ENCODE results near the gene PNRC1.

The PNRC1 gene

GRCh38 chr6:89050155-89050554 lies 30.4 kb upstream of the PNRC1 start:
- no peak for DNase-seq (ENCODE audit: low spot score)
- TF ChIP-seq, protein P1, sequence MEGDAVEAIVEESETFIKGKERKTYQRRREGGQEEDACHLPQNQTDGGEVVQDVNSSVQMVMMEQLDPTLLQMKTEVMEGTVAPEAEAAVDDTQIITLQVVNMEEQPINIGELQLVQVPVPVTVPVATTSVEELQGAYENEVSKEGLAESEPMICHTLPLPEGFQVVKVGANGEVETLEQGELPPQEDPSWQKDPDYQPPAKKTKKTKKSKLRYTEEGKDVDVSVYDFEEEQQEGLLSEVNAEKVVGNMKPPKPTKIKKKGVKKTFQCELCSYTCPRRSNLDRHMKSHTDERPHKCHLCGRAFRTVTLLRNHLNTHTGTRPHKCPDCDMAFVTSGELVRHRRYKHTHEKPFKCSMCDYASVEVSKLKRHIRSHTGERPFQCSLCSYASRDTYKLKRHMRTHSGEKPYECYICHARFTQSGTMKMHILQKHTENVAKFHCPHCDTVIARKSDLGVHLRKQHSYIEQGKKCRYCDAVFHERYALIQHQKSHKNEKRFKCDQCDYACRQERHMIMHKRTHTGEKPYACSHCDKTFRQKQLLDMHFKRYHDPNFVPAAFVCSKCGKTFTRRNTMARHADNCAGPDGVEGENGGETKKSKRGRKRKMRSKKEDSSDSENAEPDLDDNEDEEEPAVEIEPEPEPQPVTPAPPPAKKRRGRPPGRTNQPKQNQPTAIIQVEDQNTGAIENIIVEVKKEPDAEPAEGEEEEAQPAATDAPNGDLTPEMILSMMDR (IDR thresholded peaks at IDR 0.05; ENCODE audit: extremely low read depth, missing control alignments), result no peak

GRCh38 chr6:89050697-89051096 lies 29.9 kb upstream of the PNRC1 start:
- no peak for DNase-seq (ENCODE audit: low spot score)
- TF ChIP-seq, protein P1 (IDR thresholded peaks at IDR 0.05; ENCODE audit: extremely low read depth, missing control alignments), result no peak

GRCh38 chr6:89051676-89052075 lies 28.9 kb upstream of the PNRC1 start:
- TF ChIP-seq, protein P1 (IDR thresholded peaks at IDR 0.05; ENCODE audit: extremely low read depth, missing control alignments), result no peak
- no peak for DNase-seq (ENCODE audit: low spot score)

- TF ChIP-seq, protein P1 (IDR thresholded peaks at IDR 0.05; ENCODE audit: extremely low read depth, missing control alignments), result no peak
- no peak for DNase-seq (ENCODE audit: low spot score)
These were observed 26.3 kb upstream of the PNRC1 start for GRCh38 chr6:89054208-89054607.

GRCh38 chr6:89057759-89058158 lies 22.8 kb upstream of the PNRC1 start:
- TF ChIP-seq, protein P1 (IDR thresholded peaks at IDR 0.05; ENCODE audit: extremely low read depth, missing control alignments), result no peak
- no peak for DNase-seq (ENCODE audit: low spot score)

DNA sequence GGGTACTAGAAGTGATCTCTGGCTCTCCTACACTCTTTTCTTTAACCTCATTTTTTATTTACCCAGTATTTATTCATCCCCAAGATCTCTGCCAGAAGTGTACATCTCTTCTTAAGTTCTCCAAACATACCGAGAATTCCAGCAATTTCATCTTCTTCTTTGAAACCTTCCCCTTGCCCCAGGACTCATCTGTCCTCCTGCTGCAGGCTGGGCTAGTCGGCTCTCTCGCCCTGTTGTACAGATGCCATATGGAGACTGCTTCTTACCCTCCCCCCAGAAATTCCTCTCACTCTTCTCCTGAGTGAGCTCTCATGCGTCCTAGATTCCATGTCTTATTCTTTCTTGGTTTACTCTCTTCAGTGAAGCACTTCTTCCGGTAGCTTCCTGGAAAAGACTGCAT lies 21.9 kb upstream of the PNRC1 start:
- DNase-seq (ENCODE audit: low spot score), result no peak
- TF ChIP-seq, protein P1 (IDR thresholded peaks at IDR 0.05; ENCODE audit: extremely low read depth, missing control alignments), result no peak

DNA sequence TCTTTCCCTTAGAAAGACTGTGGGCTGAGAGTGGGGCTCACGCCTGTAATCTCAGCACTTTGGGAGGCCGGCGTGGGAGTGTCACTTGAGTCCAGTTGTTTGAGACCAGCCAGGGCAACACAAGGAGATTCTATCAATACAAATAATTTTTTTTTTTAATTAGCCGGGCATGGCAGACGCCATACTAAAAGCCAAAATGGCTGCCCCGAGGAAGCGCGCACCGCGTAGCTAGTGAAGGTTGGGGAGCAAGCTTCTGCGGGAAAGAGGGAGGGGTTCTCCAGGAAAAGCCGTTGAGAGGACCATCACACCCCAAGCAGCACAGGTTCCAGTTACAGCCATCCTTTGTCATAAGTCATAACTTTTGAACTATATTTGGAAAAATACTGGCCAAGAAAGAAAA lies 21.3 kb upstream of the PNRC1 start:
- no peak for DNase-seq (ENCODE audit: low spot score)
- TF ChIP-seq, protein P1 (IDR thresholded peaks at IDR 0.05; ENCODE audit: extremely low read depth, missing control alignments), result no peak
